Upper lobe of left lung (tissue), 4 donors: ENCODE results near the gene FBLN1.

ENCODE experiments used
- POLR2AphosphoS5 ChIP-seq, 2 donors: sonication (generic); formaldehyde crosslinking; IDR thresholded peaks; one replicate each; pipeline ENCODE4 v1.5.1; 2017; ENCODE audit warnings: antibody characterized with exemption in 2 of 2
- TF ChIP-seq, protein P1 (sequence below), 6 experiments: fragments of 450-650 bp in 4 of 6; fragments of 200-600 bp in 2 of 6; sonication (generic) in 2 of 6; IDR thresholded peaks; one replicate each; pipeline ENCODE4 v1.5.1; 2016 to 2019; ENCODE audit warnings: antibody characterized with exemption in 6 of 6

DNA sequence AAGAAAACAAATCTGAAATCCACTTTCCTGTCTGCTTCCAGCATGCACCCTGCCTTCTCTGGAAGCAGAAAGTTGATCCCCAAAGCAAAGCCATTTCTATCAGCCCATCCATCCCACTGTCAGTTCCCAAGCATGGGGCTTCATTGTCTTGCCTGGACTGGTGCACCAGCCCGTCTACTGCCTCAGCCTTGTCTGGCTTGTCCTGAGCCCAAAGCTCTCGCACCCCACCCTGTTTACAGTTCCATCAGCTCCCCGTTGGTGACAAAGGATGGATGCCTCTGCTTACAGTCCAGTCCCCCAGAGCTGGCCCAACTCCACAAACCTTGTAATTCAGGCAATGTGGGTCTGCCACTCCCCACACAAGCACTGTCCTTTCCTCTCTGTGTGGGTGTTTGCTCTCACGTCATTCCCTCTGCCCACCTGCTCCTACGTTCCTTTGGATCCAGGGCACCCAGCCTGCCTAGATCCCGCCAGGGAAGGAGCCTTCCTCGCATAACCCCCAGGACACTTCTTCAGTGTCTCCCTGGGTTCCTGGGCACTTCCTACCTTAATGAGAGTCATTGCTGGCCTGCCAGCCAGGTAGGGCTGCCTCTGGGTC lies 38.8 kb downstream of the FBLN1 start:
- TF ChIP-seq, protein P1, sequence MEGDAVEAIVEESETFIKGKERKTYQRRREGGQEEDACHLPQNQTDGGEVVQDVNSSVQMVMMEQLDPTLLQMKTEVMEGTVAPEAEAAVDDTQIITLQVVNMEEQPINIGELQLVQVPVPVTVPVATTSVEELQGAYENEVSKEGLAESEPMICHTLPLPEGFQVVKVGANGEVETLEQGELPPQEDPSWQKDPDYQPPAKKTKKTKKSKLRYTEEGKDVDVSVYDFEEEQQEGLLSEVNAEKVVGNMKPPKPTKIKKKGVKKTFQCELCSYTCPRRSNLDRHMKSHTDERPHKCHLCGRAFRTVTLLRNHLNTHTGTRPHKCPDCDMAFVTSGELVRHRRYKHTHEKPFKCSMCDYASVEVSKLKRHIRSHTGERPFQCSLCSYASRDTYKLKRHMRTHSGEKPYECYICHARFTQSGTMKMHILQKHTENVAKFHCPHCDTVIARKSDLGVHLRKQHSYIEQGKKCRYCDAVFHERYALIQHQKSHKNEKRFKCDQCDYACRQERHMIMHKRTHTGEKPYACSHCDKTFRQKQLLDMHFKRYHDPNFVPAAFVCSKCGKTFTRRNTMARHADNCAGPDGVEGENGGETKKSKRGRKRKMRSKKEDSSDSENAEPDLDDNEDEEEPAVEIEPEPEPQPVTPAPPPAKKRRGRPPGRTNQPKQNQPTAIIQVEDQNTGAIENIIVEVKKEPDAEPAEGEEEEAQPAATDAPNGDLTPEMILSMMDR (IDR thresholded peaks at IDR 0.05): no peak
- no peak for TF ChIP-seq POLR2AphosphoS5 (IDR thresholded peaks at IDR 0.05)
